Smooth muscle cell (in vitro differentiated cells): ENCODE measurements around the gene ANKRD29. TPM values are rescaled to one million over a fixed set of nuclear protein-coding genes. Genes with fewer than 3 reads are reported as not detected.

ENCODE experiments used
- DNase-seq: peaks from one replicate; lab custom pipeline; 2025; ENCODE audit not compliant: unreplicated experiment; lab: John Stamatoyannopoulos, UW
- H2AFZ ChIP-seq: fragments of 200-600 bp; sonication (generic); 2 replicates; pipeline ENCODE4 v1.6.0; 2016; ENCODE audit warnings: antibody characterized with exemption, low read depth, mild to moderate bottlenecking
- H3F3A ChIP-seq: fragments of 200-600 bp; sonication (generic); 2 replicates; pipeline ENCODE4 v1.6.0; 2017; ENCODE audit warnings: antibody characterized with exemption, low read depth
- H3K27ac ChIP-seq: fragments of 200-600 bp; sonication (generic); 2 replicates; pipeline ENCODE4 v1.5.1; 2016; ENCODE audit warnings: low read depth, mild to moderate bottlenecking
- H3K27me3 ChIP-seq: fragments of 200-600 bp; sonication (generic); 2 replicates; pipeline ENCODE4 v1.6.1; 2016; ENCODE audit warnings: low read depth, mild to moderate bottlenecking
- H3K36me3 ChIP-seq: fragments of 200-600 bp; sonication (generic); 2 replicates; pipeline ENCODE4 v1.5.1; 2016; ENCODE audit warnings: low read depth
- H3K4me1 ChIP-seq: fragments of 200-600 bp; sonication (generic); 2 replicates; pipeline ENCODE4 v1.5.1; 2016; ENCODE audit warnings: low read depth
- H3K4me2 ChIP-seq: fragments of 200-600 bp; sonication (generic); 2 replicates; pipeline ENCODE4 v1.6.0; 2016; ENCODE audit warnings: mild to moderate bottlenecking
- H3K4me3 ChIP-seq: fragments of 200-600 bp; sonication (generic); 2 replicates; pipeline ENCODE4 v1.5.1; 2016; ENCODE audit warnings: mild to moderate bottlenecking
- H3K79me2 ChIP-seq: fragments of 200-600 bp; sonication (generic); 2 replicates; pipeline ENCODE4 v1.6.0; 2016; ENCODE audit warnings: low read depth, mild to moderate bottlenecking
- H3K9ac ChIP-seq: fragments of 200-600 bp; sonication (generic); 2 replicates; pipeline ENCODE4 v1.6.0; 2016; ENCODE audit warnings: low read depth
- H3K9me3 ChIP-seq: fragments of 200-600 bp; sonication (generic); replicated peaks from 2 replicates; pipeline ENCODE4 v1.5.1; 2016; ENCODE audit warnings: low read depth
- H4K20me1 ChIP-seq: fragments of 200-600 bp; sonication (generic); 2 replicates; pipeline ENCODE4 v1.6.0; 2016; ENCODE audit warnings: low read depth
- CTCF ChIP-seq: fragments of 200-600 bp; sonication (generic); IDR thresholded peaks from 2 replicates; pipeline ENCODE4 v1.5.1; 2017; ENCODE audit warnings: borderline replicate concordance, mild to moderate bottlenecking, antibody characterized with exemption; ENCODE audit not compliant: insufficient read depth, poor library complexity, severe bottlenecking
- WGBS: methylation state at CpG from one replicate; pipeline ENCODE4 v1.1.7; 2016; ENCODE audit warnings: low lambda C conversion rate; 5-methylcytosine and 5-hydroxymethylcytosine counted together
- polyA plus RNA-seq: library from polyadenylated mRNA; unstranded; fragments of >200 nt; fragmentation: Nextera tagmentation; extraction: Ambion mirVana; gene quantifications from 2 replicates; pipeline ENCODE4 v1.2.1, GENCODE V29; 2016
- total RNA-seq: library from RNA; depleted of rRNA; stranded (reverse); fragments of >200 nt; gene quantifications from 2 replicates; pipeline ENCODE4 v1.2.3, GENCODE V29; 2014

The ANKRD29 gene
- total and polyA plus RNA-seq, 2 experiments from 2014 or later = 0.36 TPM; not detected in 1

DNA sequence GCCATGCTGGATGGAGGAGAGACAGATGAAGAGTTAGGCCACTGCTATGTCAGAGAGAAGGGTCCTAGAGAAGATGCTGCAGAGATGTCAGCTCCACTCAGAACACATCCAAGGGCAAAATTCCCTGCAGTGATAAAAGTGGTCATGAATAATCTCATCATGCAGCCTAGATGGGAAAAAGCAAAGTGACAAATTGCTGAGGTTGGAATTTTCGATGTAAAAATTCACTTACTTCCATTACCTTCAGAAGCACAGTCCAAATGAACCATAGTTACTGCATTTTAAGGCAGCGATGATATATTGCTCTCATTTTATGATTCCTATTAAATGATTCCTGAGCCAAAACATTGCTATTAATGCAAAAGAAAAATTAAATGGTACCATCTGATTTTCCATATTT, 16.4 kb downstream of the ANKRD29 start:
- Histone ChIP-seq H3K4me1 (no peaks in the 10 kb centered on the region), H4K20me1 (no peaks in the 10 kb centered on the region), H3K4me3 (no peak overlapping the region), H3K79me2 (no peaks in the 10 kb centered on the region), H3K27ac (no peak overlapping the region), H3K27me3 (peaks cover 15% of the 10 kb centered on the region), H3K36me3 (no peaks in the 10 kb centered on the region), H2AFZ (no peak overlapping the region), H3K4me2 (no peak overlapping the region), H3F3A (no peaks in the 10 kb centered on the region), H3K9me3 (no peaks in the 10 kb centered on the region), H3K9ac (no peak overlapping the region)
- TF ChIP-seq CTCF = no peak
- DNase-seq = no peak
- 86% methylated on average over 2 of the region's 2 CpGs for WGBS

DNA sequence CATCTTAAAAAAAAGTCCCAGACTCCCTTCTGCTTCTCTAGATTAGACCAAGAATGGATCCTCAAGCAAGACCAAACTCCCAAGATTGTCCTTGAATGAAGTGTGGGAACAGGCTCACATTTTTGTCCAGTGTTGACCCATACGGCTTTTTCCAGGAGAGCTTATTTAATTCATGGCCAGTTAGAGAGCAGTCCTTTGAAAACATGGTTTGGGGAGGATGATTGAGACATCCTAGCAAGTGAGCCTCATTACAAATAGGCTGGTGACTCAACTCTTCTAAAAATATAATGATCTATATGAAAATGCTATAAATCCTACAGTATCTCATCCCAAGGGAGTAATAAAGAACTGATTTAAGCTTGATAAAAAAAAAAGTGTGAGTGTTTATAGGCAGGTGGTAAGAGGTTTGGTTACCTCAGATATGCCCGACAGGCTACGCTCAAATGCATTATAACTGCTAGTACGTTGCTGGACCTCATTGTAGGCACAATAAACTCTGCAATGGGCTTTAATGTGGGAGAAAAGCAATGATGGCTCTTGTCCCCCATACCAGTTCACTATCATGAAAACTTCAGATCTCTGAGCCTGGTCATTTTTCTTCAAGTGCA, 17.0 kb downstream of the ANKRD29 start:
- no peaks in the 10 kb centered on the region for H3K79me2 ChIP-seq
- WGBS = 96% methylated on average over 4 of the region's 4 CpGs
- no peaks in the 10 kb centered on the region for H4K20me1 ChIP-seq
- no peaks in the 10 kb centered on the region for H3K4me1 ChIP-seq
- no peak overlapping the region for H3K4me3 ChIP-seq
- H3K9me3 ChIP-seq = no peaks in the 10 kb centered on the region
- DNase-seq = no peak
- TF ChIP-seq CTCF = no peak
- H2AFZ ChIP-seq = no peak overlapping the region
- H3K36me3 ChIP-seq = no peaks in the 10 kb centered on the region
- H3F3A ChIP-seq = no peaks in the 10 kb centered on the region
- H3K4me2 ChIP-seq = no peak overlapping the region
- no peak overlapping the region for H3K9ac ChIP-seq
- no peak overlapping the region for H3K27ac ChIP-seq
- H3K27me3 ChIP-seq = peaks cover 15% of the 10 kb centered on the region

DNA sequence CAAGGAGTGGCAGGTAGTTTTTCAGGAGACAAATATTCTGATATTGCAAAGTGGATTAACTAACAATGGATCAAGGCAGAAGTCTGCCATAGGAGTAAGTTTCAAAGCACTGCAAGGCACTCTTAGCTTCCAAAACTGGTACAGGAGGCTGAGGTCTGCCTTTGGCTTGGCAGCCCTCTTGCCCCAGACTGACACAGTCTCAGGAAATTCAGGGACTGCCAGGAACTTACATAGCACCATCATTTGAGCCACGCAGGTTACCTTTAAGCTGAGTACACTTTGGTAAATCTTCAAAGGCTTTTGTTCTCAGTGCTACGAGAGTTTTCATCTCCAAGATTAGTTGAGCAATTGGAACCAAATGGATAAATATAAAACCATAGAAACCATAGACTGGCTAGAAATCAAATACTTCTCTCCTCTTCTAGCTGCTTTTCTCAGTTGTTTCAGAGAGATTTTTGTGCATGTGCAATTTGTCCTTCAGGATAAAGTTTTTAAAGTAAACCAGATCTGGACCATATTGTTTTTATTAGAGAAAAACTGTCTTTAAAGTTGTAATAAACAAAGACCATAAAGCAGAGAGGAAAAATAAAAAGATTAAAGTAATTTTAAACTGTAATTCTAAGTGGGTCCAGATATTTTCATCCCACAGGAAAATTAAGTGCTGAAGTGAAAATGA, 18.8 kb downstream of the ANKRD29 start:
- WGBS = 73% methylated on average over 2 of the region's 2 CpGs
- Histone ChIP-seq H3K4me3 (no peak overlapping the region), H3K27me3 (peaks cover 13% of the 10 kb centered on the region), H3K4me2 (no peak overlapping the region), H3K4me1 (no peaks in the 10 kb centered on the region), H3K36me3 (no peaks in the 10 kb centered on the region), H2AFZ (no peak overlapping the region), H3F3A (no peaks in the 10 kb centered on the region), H3K9me3 (no peaks in the 10 kb centered on the region), H3K9ac (no peak overlapping the region), H3K27ac (no peak overlapping the region), H4K20me1 (no peaks in the 10 kb centered on the region), H3K79me2 (no peaks in the 10 kb centered on the region)
- TF ChIP-seq CTCF = no peak
- no peak for DNase-seq
